Lung microvascular endothelial cell (primary cell): ENCODE data around the gene INTS7. TPM values are rescaled to one million over a fixed set of nuclear protein-coding genes. Genes with fewer than 3 reads are reported as not detected.
"Not testable (repeated sequence)": the region's sequence is repeated elsewhere in the genome, so short reads cannot be mapped to it uniquely, and the experiment has no call there.

ENCODE experiments used
- DNase-seq, 2 donors: peaks; one replicate each; pipeline versions ENCODE4 v3.0.0 to v3.0.0-alpha.2; 2010; ENCODE audit warnings: low read depth in 2 of 2
- total RNA-seq: library from RNA; depleted of rRNA; stranded (reverse); fragments of >200 nt; gene quantifications from 2 replicates; pipeline ENCODE4 v1.2.1, GENCODE V29; 2014

Gene INTS7
- total RNA-seq, 1 donor from 2014 or later: 12.9 TPM

GRCh38 chr1:212035835-212036605 lies 663 bp upstream of the INTS7 start:
- no peak for DNase-seq

- DNase-seq: no peak
These were observed 738 bp downstream of the INTS7 start for GRCh38 chr1:212034516-212035122.

- DNase-seq: peak; percentile 69 to 80
These were observed 4.3 kb downstream of the INTS7 start for GRCh38 chr1:212030936-212031528.

- DNase-seq: not testable (repeated sequence)
These were observed 7.6 kb downstream of the INTS7 start for GRCh38 chr1:212027727-212028126.

- no peak for DNase-seq
These were observed 10.7 kb downstream of the INTS7 start for GRCh38 chr1:212024469-212025149.

GRCh38 chr1:212022908-212023307 lies 12.4 kb downstream of the INTS7 start:
- DNase-seq: not testable (repeated sequence)

GRCh38 chr1:212021563-212021962 lies 13.8 kb downstream of the INTS7 start:
- DNase-seq: no peak

GRCh38 chr1:212020975-212021374 lies 14.4 kb downstream of the INTS7 start:
- no peak for DNase-seq

- DNase-seq: no peak
These were observed 21.7 kb downstream of the INTS7 start for GRCh38 chr1:212013672-212014071.

- DNase-seq: peak; percentile 77 to 85
These were observed 23.2 kb downstream of the INTS7 start for GRCh38 chr1:212012034-212012740.

- no peak for DNase-seq
These were observed 25.4 kb downstream of the INTS7 start for GRCh38 chr1:212010004-212010403.

- DNase-seq: no peak
These were observed 25.8 kb downstream of the INTS7 start for GRCh38 chr1:212009561-212009960.

GRCh38 chr1:212007886-212008285 lies 27.5 kb downstream of the INTS7 start:
- no peak for DNase-seq

GRCh38 chr1:212007178-212007577 lies 28.2 kb downstream of the INTS7 start:
- no peak for DNase-seq

GRCh38 chr1:212004895-212005608 lies 30.3 kb downstream of the INTS7 start:
- no peak for DNase-seq

GRCh38 chr1:212002536-212002935 lies 32.8 kb downstream of the INTS7 start:
- DNase-seq: no peak

GRCh38 chr1:211997426-211997825 lies 37.9 kb downstream of the INTS7 start:
- DNase-seq: not testable (repeated sequence)

GRCh38 chr1:211991695-211992094 lies 43.7 kb downstream of the INTS7 start:
- DNase-seq: no peak

- no peak for DNase-seq
These were observed 48.6 kb downstream of the INTS7 start for GRCh38 chr1:211986628-211987254.

- no peak for DNase-seq
These were observed 49.6 kb downstream of the INTS7 start for GRCh38 chr1:211985556-211986264.
